ENCODE results near the gene BEND6. TPM values are rescaled to one million over a fixed set of nuclear protein-coding genes. Genes with fewer than 3 reads are reported as not detected.

BEND6 gene
- total RNA-seq, 2 donors from 2014 or later, result 0.32 to 0.48 TPM

- no peaks in the 10 kb centered on the region for H3K4me1 Mint-ChIP-seq (ENCODE audit: low read depth)
- no peak overlapping the region for H3K4me3 Mint-ChIP-seq
- ATAC-seq (replicated peaks in 1 of 2) (no peak), DNase-seq (no peak)
- H3K9me3 Mint-ChIP-seq, result no peaks in the 10 kb centered on the region
- H3K27ac Mint-ChIP-seq, result no peak overlapping the region
- H3K27me3 Mint-ChIP-seq (ENCODE audit: low read depth), result peaks cover 28% of the 10 kb centered on the region
- H3K36me3 Mint-ChIP-seq (ENCODE audit: insufficient read depth in 2 of 2), result no peaks in the 10 kb centered on the region
Observed at GRCh38 chr6:56963793-56964192, 8.9 kb downstream of the BEND6 start.

- peaks cover 18% of the 10 kb centered on the region for H3K27me3 Mint-ChIP-seq (ENCODE audit: low read depth)
- H3K27ac Mint-ChIP-seq, result no peak overlapping the region
- H3K9me3 Mint-ChIP-seq, result no peaks in the 10 kb centered on the region
- no peak for ATAC-seq (replicated peaks in 1 of 2)
- H3K4me3 Mint-ChIP-seq, result no peak overlapping the region
- H3K4me1 Mint-ChIP-seq (ENCODE audit: low read depth), result no peaks in the 10 kb centered on the region
- DNase-seq, result no peak
- no peaks in the 10 kb centered on the region for H3K36me3 Mint-ChIP-seq (ENCODE audit: insufficient read depth in 2 of 2)
Observed at GRCh38 chr6:56965126-56965525, 10.2 kb downstream of the BEND6 start.

DNA sequence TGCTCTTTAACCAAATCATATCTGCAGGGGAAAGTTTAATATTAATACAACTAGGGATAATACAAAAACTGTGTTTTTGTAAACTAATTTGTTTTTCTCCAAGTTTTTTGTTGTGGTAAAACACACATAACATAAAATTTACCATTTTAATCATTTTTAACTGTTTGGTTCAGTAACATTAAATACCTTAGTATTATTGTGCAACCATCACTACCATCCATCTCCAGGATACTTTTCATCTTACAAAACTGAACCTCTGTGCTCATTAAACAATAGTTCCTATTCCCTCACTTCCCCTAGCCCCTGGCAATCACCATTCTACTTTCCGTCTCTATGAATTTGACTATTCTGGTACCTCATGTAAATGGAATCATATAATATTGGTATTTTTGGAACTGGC lies 15.9 kb downstream of the BEND6 start:
- Mint-ChIP-seq H3K27me3 (ENCODE audit: low read depth) (peaks cover 8% of the 10 kb centered on the region), H3K9me3 (no peaks in the 10 kb centered on the region), H3K4me1 (ENCODE audit: low read depth) (no peaks in the 10 kb centered on the region), H3K4me3 (no peak overlapping the region), H3K36me3 (ENCODE audit: insufficient read depth in 2 of 2) (no peaks in the 10 kb centered on the region), H3K27ac (no peak overlapping the region)
- DNase-seq, result no peak
- ATAC-seq (replicated peaks in 1 of 2), result no peak

GRCh38 chr6:56977192-56977591 lies 22.3 kb downstream of the BEND6 start:
- peaks cover 12% of the 10 kb centered on the region for H3K27me3 Mint-ChIP-seq (ENCODE audit: low read depth)
- H3K27ac Mint-ChIP-seq, result no peak overlapping the region
- ATAC-seq (replicated peaks in 1 of 2) (no peak), DNase-seq (no peak)
- peaks cover 0 to 4% of the 10 kb centered on the region in 2 donors for H3K9me3 Mint-ChIP-seq
- H3K4me3 Mint-ChIP-seq, result no peak overlapping the region
- H3K4me1 Mint-ChIP-seq (ENCODE audit: low read depth), result no peaks in the 10 kb centered on the region
- H3K36me3 Mint-ChIP-seq (ENCODE audit: insufficient read depth in 2 of 2), result peaks cover 0 to 5% of the 10 kb centered on the region in 2 donors

DNA sequence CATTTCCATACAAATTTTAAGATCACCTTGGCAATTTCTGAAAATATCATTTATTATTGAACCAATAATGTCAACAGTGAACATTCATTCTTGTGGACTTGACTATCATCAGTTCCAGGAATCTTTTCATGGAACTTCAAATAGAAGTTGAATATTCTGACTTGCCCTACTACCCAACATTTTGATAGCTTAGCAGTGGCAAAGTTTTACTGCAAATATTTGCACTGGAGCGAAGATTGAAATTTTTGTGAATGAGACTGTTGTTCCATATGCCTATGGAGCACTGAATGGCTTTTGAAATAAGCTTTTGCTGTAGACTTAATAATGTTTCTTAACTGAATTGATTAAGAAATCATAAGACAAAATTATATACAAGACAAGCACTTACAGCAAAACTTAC lies 23.6 kb downstream of the BEND6 start:
- Mint-ChIP-seq H3K27me3 (ENCODE audit: low read depth) (peaks cover 12% of the 10 kb centered on the region), H3K27ac (no peak overlapping the region), H3K36me3 (ENCODE audit: insufficient read depth in 2 of 2) (peaks cover 0 to 5% of the 10 kb centered on the region in 2 donors), H3K4me1 (ENCODE audit: low read depth) (no peaks in the 10 kb centered on the region), H3K4me3 (no peak overlapping the region), H3K9me3 (peaks cover 0 to 4% of the 10 kb centered on the region in 2 donors)
- DNase-seq (no peak), ATAC-seq (replicated peaks in 1 of 2) (no peak)

GRCh38 chr6:56984361-56984760 lies 29.5 kb downstream of the BEND6 start:
- no peak for ATAC-seq (replicated peaks in 1 of 2)
- H3K27me3 Mint-ChIP-seq (ENCODE audit: low read depth), result peaks cover 13% of the 10 kb centered on the region
- no peaks in the 10 kb centered on the region for H3K36me3 Mint-ChIP-seq (ENCODE audit: insufficient read depth in 2 of 2)
- no peak overlapping the region for H3K4me3 Mint-ChIP-seq
- H3K27ac Mint-ChIP-seq, result no peak overlapping the region
- no peaks in the 10 kb centered on the region for H3K4me1 Mint-ChIP-seq (ENCODE audit: low read depth)
- no peak for DNase-seq
- no peaks in the 10 kb centered on the region for H3K9me3 Mint-ChIP-seq

DNA sequence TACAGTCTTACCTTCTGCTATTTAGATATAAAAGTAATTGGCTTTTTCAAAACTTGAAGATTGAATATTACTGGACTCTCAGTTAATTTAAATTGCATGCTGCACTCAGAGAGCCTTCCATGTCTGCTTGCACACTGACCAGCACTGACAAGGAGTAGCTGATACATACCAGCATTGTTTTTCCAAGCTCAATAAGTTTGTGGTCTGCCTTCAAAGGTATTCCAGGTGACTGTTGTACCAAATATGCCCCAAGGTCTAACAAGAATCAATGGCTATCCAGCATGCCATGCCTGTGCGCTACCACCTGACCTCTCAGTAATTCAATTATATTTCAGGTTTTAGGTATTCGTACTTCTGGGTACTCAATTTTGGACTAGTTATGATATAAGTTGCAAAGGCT lies 30.0 kb downstream of the BEND6 start:
- Mint-ChIP-seq H3K36me3 (ENCODE audit: insufficient read depth in 2 of 2) (no peaks in the 10 kb centered on the region), H3K9me3 (no peaks in the 10 kb centered on the region), H3K4me1 (ENCODE audit: low read depth) (no peaks in the 10 kb centered on the region), H3K4me3 (no peak overlapping the region), H3K27ac (no peak overlapping the region), H3K27me3 (ENCODE audit: low read depth) (peaks cover 16% of the 10 kb centered on the region)
- no peak for ATAC-seq (replicated peaks in 1 of 2)
- DNase-seq, result no peak

GRCh38 chr6:56986611-56987010 lies 31.7 kb downstream of the BEND6 start:
- no peak for DNase-seq
- H3K4me1 Mint-ChIP-seq (ENCODE audit: low read depth), result no peaks in the 10 kb centered on the region
- H3K27ac Mint-ChIP-seq, result no peak overlapping the region
- peaks cover 18% of the 10 kb centered on the region for H3K27me3 Mint-ChIP-seq (ENCODE audit: low read depth)
- H3K36me3 Mint-ChIP-seq (ENCODE audit: insufficient read depth in 2 of 2), result no peaks in the 10 kb centered on the region
- no peak overlapping the region for H3K4me3 Mint-ChIP-seq
- H3K9me3 Mint-ChIP-seq, result no peaks in the 10 kb centered on the region
- ATAC-seq (replicated peaks in 1 of 2), result no peak

DNA sequence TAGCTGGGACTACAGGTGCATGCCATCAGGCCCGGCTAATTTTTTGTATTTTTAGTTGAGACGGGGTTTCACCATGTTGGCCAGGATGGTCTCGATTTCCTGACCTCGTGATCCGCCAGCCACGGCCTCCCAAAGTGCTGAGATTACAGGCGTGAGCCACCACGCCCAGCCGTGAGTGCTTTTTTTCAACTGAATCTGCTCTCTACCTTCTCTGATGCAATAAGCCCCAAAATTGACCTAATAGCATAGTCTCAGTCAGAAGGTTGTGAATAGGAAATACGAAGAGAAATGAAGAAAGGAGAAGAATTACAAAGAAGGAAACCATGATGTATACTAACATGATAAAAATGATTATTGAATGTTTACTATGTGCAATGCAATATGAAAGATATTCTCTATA lies 33.2 kb downstream of the BEND6 start:
- no peak overlapping the region for H3K27ac Mint-ChIP-seq
- no peaks in the 10 kb centered on the region for H3K4me1 Mint-ChIP-seq (ENCODE audit: low read depth)
- no peaks in the 10 kb centered on the region for H3K36me3 Mint-ChIP-seq (ENCODE audit: insufficient read depth in 2 of 2)
- peaks cover 16% of the 10 kb centered on the region for H3K27me3 Mint-ChIP-seq (ENCODE audit: low read depth)
- DNase-seq, result no peak
- H3K9me3 Mint-ChIP-seq, result no peaks in the 10 kb centered on the region
- ATAC-seq (replicated peaks in 1 of 2), result no peak
- no peak overlapping the region for H3K4me3 Mint-ChIP-seq

DNA sequence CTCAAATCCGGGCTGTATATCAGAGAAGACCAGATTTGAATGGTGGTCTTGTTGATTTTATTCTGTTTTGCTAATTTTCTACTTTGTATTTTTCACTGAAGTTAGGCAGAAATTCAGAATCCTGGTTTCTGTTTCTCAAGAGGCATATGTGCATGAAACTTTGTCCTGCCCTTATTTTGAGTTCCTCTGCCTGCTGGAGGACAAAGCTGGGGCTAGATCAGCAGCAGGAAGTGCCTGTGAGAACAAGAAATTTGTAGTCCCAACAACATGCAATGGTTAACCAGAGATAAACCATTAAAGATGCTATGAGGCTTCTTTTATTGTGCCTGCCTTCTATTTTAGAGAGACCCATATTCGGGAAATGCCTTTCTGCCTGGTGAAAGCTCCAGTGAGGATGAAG lies 37.1 kb downstream of the BEND6 start:
- no peak for ATAC-seq (replicated peaks in 1 of 2)
- no peak for DNase-seq
- Mint-ChIP-seq H3K9me3 (no peaks in the 10 kb centered on the region), H3K4me1 (ENCODE audit: low read depth) (no peaks in the 10 kb centered on the region), H3K4me3 (no peak overlapping the region), H3K36me3 (ENCODE audit: insufficient read depth in 2 of 2) (no peaks in the 10 kb centered on the region), H3K27ac (no peak overlapping the region), H3K27me3 (ENCODE audit: low read depth) (peaks cover 9% of the 10 kb centered on the region)

DNA sequence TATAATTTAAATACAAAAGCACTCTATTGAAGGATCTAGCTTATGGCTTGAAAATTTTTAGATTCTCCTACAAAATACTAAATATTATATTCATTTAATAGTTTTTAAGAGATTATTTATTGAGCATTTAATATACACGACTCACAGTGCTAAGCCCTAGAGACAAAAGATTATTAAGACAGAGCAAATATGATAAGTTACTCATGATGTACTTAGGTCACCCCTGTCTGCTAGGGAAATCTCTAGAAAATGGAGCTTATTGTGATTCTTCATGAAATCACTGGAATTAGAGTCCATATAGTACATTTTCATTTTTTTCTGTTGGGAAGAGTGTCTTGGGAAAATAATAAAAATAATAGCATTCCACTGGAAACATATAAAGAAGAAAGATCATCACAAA lies 37.8 kb downstream of the BEND6 start:
- Mint-ChIP-seq H3K4me3 (no peak overlapping the region), H3K27ac (no peak overlapping the region), H3K4me1 (ENCODE audit: low read depth) (no peaks in the 10 kb centered on the region), H3K9me3 (no peaks in the 10 kb centered on the region), H3K27me3 (ENCODE audit: low read depth) (peaks cover 9% of the 10 kb centered on the region), H3K36me3 (ENCODE audit: insufficient read depth in 2 of 2) (no peaks in the 10 kb centered on the region)
- DNase-seq (no peak), ATAC-seq (replicated peaks in 1 of 2) (no peak)

- no peak for DNase-seq
- no peak for ATAC-seq (replicated peaks in 1 of 2)
- no peaks in the 10 kb centered on the region for H3K9me3 Mint-ChIP-seq
- H3K4me3 Mint-ChIP-seq, result no peak overlapping the region
- H3K4me1 Mint-ChIP-seq (ENCODE audit: low read depth), result no peaks in the 10 kb centered on the region
- H3K36me3 Mint-ChIP-seq (ENCODE audit: insufficient read depth in 2 of 2), result peaks cover 1 to 3% of the 10 kb centered on the region in 2 donors
- H3K27ac Mint-ChIP-seq, result no peak overlapping the region
- peaks cover under 1% of the 10 kb centered on the region for H3K27me3 Mint-ChIP-seq (ENCODE audit: low read depth)
Observed at GRCh38 chr6:56995347-56995902, 40.5 kb downstream of the BEND6 start.

GRCh38 chr6:56996401-56996800 lies 41.5 kb downstream of the BEND6 start:
- peaks cover 1 to 3% of the 10 kb centered on the region in 2 donors for H3K36me3 Mint-ChIP-seq (ENCODE audit: insufficient read depth in 2 of 2)
- H3K27ac Mint-ChIP-seq, result no peak overlapping the region
- peaks cover 1% of the 10 kb centered on the region for H3K27me3 Mint-ChIP-seq (ENCODE audit: low read depth)
- no peaks in the 10 kb centered on the region for H3K9me3 Mint-ChIP-seq
- no peak overlapping the region for H3K4me3 Mint-ChIP-seq
- no peaks in the 10 kb centered on the region for H3K4me1 Mint-ChIP-seq (ENCODE audit: low read depth)
- DNase-seq, result no peak
- no peak for ATAC-seq (replicated peaks in 1 of 2)

DNA sequence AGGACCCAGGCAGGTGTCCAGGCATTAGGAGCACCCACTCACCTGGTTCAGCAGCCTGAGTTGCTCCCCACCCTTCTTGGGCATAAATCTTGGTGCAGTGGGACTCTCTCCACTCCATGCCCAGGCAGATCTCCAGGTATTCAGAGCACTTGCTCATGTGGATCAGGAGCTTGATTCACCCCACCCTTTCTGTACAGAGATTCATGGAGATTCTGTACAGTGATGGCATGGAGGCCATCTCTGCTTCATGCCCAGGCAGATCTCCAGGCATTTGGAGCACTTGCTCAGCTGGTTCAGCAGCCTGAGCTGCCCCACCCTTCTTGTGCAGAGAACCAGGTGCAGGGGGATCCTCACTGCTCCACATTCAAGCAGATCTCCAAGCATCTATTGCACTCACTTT lies 44.1 kb downstream of the BEND6 start:
- no peak for DNase-seq
- Mint-ChIP-seq H3K27me3 (ENCODE audit: low read depth) (peaks cover 13% of the 10 kb centered on the region), H3K27ac (no peak overlapping the region), H3K9me3 (no peaks in the 10 kb centered on the region), H3K36me3 (ENCODE audit: insufficient read depth in 2 of 2) (peaks cover 1 to 3% of the 10 kb centered on the region in 2 donors), H3K4me1 (ENCODE audit: low read depth) (no peaks in the 10 kb centered on the region), H3K4me3 (no peak overlapping the region)
- ATAC-seq (replicated peaks in 1 of 2), result no peak
